ENCODE data around the gene TTLL1.

DNA sequence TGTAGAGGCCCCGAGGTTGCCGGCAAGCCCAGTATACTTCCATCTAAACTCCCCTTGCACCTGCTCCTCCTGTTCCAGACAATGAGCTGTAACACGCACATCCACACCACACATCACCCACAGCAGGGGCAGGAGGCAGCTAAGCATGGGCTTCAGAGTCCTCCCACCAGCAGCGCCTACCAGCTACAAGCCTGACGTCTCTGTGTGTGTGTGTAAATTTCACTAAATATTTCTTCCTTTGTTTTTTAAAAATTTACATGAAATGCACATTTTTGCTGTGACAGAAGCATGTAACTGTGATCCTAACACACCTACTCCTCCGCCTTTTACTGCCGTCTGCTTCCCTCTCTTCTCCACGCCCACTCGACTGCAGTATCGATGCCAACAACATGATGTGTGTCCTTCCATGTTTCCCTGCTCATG, 44.9 kb downstream of the TTLL1 start:
- TF ChIP-seq REST (IDR thresholded peaks at IDR 0.05; ENCODE audit: low read depth), result no peak
- TF ChIP-seq, protein P1, sequence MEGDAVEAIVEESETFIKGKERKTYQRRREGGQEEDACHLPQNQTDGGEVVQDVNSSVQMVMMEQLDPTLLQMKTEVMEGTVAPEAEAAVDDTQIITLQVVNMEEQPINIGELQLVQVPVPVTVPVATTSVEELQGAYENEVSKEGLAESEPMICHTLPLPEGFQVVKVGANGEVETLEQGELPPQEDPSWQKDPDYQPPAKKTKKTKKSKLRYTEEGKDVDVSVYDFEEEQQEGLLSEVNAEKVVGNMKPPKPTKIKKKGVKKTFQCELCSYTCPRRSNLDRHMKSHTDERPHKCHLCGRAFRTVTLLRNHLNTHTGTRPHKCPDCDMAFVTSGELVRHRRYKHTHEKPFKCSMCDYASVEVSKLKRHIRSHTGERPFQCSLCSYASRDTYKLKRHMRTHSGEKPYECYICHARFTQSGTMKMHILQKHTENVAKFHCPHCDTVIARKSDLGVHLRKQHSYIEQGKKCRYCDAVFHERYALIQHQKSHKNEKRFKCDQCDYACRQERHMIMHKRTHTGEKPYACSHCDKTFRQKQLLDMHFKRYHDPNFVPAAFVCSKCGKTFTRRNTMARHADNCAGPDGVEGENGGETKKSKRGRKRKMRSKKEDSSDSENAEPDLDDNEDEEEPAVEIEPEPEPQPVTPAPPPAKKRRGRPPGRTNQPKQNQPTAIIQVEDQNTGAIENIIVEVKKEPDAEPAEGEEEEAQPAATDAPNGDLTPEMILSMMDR (IDR thresholded peaks at IDR 0.05 in 2 of 3, conservative IDR thresholded peaks at IDR 0.05 in 1 of 3; ENCODE audit: borderline replicate concordance in 1 of 3, insufficient read depth in 1 of 3, low read depth in 2 of 3, low read length in 2 of 3), result no peak
